Loucy (cell line): ENCODE results near the gene PIKFYVE.

Source experiments
- EZH2phosphoT487 ChIP-seq: fragments of 200-600 bp; IDR thresholded peaks from 2 replicates; pipeline ENCODE4 v1.6.1; 2018; ENCODE audit warnings: antibody characterized with exemption, mild to moderate bottlenecking, moderate library complexity, borderline replicate concordance
- TF ChIP-seq, protein P1 (sequence below): fragments of 200-600 bp; sonication (generic); conservative IDR thresholded peaks from 2 replicates; pipeline ENCODE4 v1.5.1; 2014; ENCODE audit warnings: mild to moderate bottlenecking, antibody characterized with exemption, low read length

DNA sequence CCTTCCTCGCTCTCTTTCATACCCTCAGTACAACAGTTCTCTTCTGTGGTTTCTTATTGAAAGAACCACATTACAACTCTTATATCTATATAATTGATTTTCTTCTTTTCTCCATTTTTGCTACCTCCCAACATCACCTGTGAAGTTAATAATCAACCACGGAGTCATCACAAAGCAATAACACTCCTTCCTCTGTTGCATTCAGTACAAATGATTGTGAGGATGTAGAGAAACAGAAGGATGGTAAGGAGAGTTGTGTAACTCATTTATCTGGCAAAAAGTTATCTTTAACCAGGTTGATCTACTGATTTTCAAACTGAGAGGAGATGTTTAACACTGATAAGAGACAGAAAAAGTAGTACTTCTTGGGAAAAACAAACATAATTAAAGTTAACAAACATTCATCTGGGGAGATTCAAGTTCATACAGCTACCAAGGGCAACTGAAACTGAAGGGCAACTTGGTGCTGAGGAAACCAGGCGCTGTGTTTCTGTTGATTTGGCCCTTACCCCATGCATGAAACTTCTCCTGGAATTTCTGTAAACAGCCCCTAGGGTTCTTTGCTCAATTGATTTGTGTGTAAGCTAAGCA is 25.3 kb upstream of the PIKFYVE start:
- TF ChIP-seq, protein P1, sequence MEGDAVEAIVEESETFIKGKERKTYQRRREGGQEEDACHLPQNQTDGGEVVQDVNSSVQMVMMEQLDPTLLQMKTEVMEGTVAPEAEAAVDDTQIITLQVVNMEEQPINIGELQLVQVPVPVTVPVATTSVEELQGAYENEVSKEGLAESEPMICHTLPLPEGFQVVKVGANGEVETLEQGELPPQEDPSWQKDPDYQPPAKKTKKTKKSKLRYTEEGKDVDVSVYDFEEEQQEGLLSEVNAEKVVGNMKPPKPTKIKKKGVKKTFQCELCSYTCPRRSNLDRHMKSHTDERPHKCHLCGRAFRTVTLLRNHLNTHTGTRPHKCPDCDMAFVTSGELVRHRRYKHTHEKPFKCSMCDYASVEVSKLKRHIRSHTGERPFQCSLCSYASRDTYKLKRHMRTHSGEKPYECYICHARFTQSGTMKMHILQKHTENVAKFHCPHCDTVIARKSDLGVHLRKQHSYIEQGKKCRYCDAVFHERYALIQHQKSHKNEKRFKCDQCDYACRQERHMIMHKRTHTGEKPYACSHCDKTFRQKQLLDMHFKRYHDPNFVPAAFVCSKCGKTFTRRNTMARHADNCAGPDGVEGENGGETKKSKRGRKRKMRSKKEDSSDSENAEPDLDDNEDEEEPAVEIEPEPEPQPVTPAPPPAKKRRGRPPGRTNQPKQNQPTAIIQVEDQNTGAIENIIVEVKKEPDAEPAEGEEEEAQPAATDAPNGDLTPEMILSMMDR: no peak
- no peak for TF ChIP-seq EZH2phosphoT487
